ENCODE data around the gene LRRC56.

DNA sequence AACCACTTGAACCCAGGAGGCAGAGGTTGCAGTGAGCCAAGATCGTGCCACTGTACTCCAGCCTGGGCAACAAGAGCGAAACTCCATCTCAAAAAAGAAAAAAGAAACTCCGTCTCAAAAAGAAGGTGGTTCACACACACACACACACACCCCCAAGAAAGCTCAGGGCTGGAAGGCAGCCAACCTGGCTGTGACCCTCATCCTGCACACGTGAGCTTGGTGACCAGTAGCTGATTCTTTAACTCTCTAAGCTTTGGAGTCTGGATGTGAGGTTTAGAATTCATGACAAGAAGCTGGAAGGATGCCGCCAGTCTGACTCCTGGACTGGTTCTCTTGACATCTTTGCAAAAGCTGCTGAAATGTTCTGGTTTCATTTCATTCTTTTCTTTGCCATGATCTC, 28.4 kb upstream of the LRRC56 start:
- no peak for TF ChIP-seq POLR2AphosphoS5 (IDR thresholded peaks at IDR 0.05)
- TF ChIP-seq, protein P1, sequence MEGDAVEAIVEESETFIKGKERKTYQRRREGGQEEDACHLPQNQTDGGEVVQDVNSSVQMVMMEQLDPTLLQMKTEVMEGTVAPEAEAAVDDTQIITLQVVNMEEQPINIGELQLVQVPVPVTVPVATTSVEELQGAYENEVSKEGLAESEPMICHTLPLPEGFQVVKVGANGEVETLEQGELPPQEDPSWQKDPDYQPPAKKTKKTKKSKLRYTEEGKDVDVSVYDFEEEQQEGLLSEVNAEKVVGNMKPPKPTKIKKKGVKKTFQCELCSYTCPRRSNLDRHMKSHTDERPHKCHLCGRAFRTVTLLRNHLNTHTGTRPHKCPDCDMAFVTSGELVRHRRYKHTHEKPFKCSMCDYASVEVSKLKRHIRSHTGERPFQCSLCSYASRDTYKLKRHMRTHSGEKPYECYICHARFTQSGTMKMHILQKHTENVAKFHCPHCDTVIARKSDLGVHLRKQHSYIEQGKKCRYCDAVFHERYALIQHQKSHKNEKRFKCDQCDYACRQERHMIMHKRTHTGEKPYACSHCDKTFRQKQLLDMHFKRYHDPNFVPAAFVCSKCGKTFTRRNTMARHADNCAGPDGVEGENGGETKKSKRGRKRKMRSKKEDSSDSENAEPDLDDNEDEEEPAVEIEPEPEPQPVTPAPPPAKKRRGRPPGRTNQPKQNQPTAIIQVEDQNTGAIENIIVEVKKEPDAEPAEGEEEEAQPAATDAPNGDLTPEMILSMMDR (IDR thresholded peaks at IDR 0.05): no peak
- TF ChIP-seq POLR2A (IDR thresholded peaks at IDR 0.05): no peak
